GM12875 (cell line): ENCODE measurements around the gene REPS1.
"Not testable (repeated sequence)": the region's sequence is repeated elsewhere in the genome, so short reads cannot be mapped to it uniquely, and the experiment has no call there.

ENCODE experiments used
- H3K4me3 ChIP-seq: one replicate; pipeline ENCODE4 v1.5.1; 2011; ENCODE audit warnings: low read depth, low read length, control low read depth
- CTCF ChIP-seq: IDR thresholded peaks from 2 replicates; pipeline ENCODE4 v1.5.1; 2011; ENCODE audit warnings: low read depth, mild to moderate bottlenecking, control low read depth, inconsistent platforms, low read length, moderate library complexity, borderline replicate concordance; ENCODE audit not compliant: insufficient read depth

REPS1 gene

GRCh38 chr6:139028215-139028657 is 40.2 kb upstream of the REPS1 start:
- peak overlapping the region; percentile 57 for H3K4me3 ChIP-seq
- TF ChIP-seq CTCF = no peak

- no peak for TF ChIP-seq CTCF
- peak overlapping the region; percentile 57 for H3K4me3 ChIP-seq
Measured at GRCh38 chr6:139027620-139028182, 39.6 kb upstream of the REPS1 start.

DNA sequence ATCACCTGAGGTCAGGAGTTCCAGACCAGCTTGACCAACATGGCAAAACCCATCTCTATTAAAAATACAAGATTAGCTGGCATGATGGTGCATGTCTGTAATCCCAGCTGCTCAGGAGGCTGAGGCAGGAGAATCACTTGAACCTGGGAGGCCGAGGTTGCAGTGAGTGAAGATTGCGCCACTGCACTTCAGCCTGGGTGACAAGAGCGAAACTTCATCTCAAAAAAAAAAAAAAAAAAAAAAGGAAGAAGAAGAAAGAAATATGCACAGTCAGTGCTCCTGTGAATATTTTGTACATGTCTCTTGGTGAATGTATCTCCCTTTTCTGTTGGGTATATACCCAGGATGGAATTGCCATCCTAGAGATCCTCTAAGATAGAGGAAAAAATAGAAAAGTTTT is 37.4 kb upstream of the REPS1 start:
- H3K4me3 ChIP-seq = not testable (repeated sequence)

DNA sequence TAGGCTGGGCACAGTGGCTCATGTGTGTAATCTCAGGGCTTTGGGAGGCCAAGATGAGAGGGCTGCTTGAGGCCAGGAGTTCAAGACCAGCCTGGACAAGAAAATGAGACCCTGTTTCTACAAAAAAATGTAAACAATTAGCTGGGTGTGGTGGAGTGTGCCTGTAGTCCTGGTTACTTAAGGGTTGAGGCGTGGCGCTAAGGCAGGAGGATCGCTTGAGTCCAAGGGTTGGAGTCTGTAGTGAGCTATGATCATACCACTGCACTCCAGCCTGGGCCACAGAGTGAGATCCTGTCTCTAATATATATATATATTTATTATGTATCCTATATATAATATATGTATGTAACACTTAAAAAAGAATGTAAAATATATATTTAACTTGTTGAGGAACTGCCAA is 32.6 kb upstream of the REPS1 start:
- H3K4me3 ChIP-seq = no peak overlapping the region
- TF ChIP-seq CTCF = no peak

GRCh38 chr6:139019722-139020121 is 31.7 kb upstream of the REPS1 start:
- H3K4me3 ChIP-seq = no peak overlapping the region
- no peak for TF ChIP-seq CTCF

- no peak overlapping the region for H3K4me3 ChIP-seq
- TF ChIP-seq CTCF = no peak
Measured at GRCh38 chr6:139017227-139017626, 29.2 kb upstream of the REPS1 start.

DNA sequence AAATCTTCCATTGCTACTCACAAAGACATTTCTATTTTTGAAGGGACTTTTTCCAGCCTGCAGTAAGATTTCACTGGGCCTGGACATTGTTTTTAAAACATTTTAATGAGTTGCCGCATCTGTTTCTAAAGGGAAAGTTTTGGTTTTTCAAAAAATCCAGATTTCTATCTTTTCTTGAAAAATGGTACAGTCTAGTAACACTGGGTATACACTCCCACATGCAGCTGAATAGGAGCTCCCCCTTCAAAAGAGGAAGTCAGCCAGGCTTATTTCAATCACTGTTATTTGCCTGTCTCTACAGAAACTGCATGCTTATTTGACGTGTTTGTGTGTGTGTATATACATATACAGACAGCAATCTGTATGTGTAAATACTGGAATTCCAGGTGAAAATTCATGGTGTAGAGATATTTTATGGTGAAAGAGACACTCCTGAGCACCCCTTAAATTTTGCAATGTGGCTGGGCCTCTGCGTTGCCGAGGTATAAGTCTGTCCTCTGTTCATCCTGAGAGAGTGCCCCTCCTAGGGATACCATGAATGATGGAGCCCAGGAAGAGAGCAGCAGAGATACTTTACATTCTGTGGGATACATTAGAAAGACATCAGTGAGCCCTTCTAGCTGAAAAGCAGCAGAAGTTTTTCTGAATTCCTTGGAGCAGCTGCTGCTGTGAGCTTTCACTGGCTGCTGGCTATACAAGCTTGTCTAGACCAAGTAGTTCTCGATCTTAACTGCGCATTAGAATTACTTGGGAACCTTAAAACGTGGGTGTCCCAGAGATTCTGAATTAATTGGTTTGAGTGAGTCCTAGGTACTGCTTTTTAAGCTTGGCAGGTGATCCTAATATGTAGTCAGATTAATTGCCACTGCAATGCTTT is 28.5 kb upstream of the REPS1 start:
- TF ChIP-seq CTCF = no peak
- no peak overlapping the region for H3K4me3 ChIP-seq
